SK-N-MC (cell line): ENCODE data around the gene ARHGAP26.

Experiments used
- EZH2 ChIP-seq: fragments of 200-600 bp; sonication (generic); IDR thresholded peaks from one replicate; pipeline ENCODE4 v1.6.1; 2017; ENCODE audit warnings: antibody characterized with exemption
- FOXP2 ChIP-seq: optimal IDR thresholded peaks from 2 replicates; pipeline ENCODE3; 2011; ENCODE audit warnings: mild to moderate bottlenecking, moderate library complexity; ENCODE audit not compliant: insufficient read depth; ENCODE audit errors: extremely low read length, control extremely low read depth
- POLR2AphosphoS5 ChIP-seq: IDR thresholded peaks from 2 replicates; pipeline ENCODE4 v1.6.1; 2012; ENCODE audit warnings: mild to moderate bottlenecking, low read depth, low read length, borderline replicate concordance

DNA sequence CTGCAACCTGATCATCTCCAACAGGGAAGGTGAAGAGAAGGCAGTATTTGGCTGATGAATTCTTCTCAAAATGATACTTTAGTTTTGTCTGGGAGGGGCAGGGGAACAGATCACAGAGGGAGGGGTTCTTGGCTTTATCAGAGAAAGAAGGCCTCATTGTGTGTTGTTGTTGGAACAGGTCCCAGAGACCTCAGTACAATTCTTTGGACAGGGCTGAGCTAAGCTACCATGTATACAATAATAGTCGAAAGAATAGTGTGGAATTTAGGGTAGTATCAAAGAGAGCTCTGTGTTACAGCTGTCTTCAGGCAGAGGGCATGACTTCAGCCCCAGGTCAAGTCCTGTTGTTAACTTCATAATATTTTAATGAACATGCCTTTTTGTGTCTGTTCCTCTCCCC, 39.9 kb downstream of the ARHGAP26 start:
- TF ChIP-seq POLR2AphosphoS5 (no peak), EZH2 (no peak), FOXP2 (no peak)
